CD14-positive monocyte (primary cell): Measurements from ENCODE around the gene LRP1B. TPM values are rescaled to one million over a fixed set of nuclear protein-coding genes. Genes with fewer than 3 reads are reported as not detected.

Source experiments
- DNase-seq, 3 donors: peaks; one replicate each; pipeline ENCODE4 v3.0.0-alpha.2; 2011 to 2022
- H2AFZ ChIP-seq: 2 replicates; pipeline ENCODE4 v1.6.0; 2012; ENCODE audit warnings: mild to moderate bottlenecking, low read depth, low read length, inconsistent platforms; ENCODE audit not compliant: insufficient read depth, poor library complexity, severe bottlenecking
- H3K27ac ChIP-seq, 2 donors: 1 replicate in 1 of 2; 2 replicates in 1 of 2; pipeline ENCODE4 v1.5.1; 2012 to 2013; ENCODE audit warnings: low read length in 2 of 2, control low read depth in 1 of 2, inconsistent platforms in 1 of 2, low read depth in 1 of 2, mild to moderate bottlenecking in 1 of 2
- H3K27me3 ChIP-seq, 2 donors: one replicate each; pipeline versions ENCODE4 v1.6.0 to v1.6.1; 2011 to 2013; ENCODE audit warnings: low read length in 2 of 2; ENCODE audit not compliant: control insufficient read depth in 2 of 2, insufficient read depth in 2 of 2
- H3K36me3 ChIP-seq, 2 donors: replicated peaks in 1 of 2; 1 replicate in 1 of 2; 2 replicates in 1 of 2; pipeline versions ENCODE4 v1.5.1 to v1.6.1; 2012 to 2013; ENCODE audit warnings: low read length in 2 of 2, control low read depth in 1 of 2, inconsistent platforms in 1 of 2, mild to moderate bottlenecking in 1 of 2; ENCODE audit not compliant: insufficient read depth in 2 of 2, control insufficient read depth in 1 of 2
- H3K4me1 ChIP-seq, 2 donors: 1 replicate in 1 of 2; 2 replicates in 1 of 2; pipeline versions ENCODE4 v1.5.1 to v1.6.1; 2012 to 2013; ENCODE audit warnings: low read length in 2 of 2, control low read depth in 1 of 2, inconsistent platforms in 1 of 2, mild to moderate bottlenecking in 1 of 2, moderate library complexity in 1 of 2; ENCODE audit not compliant: insufficient read depth in 2 of 2, control insufficient read depth in 1 of 2
- H3K4me2 ChIP-seq: replicated peaks from 2 replicates; pipeline ENCODE3; 2012; ENCODE audit warnings: low read length, moderate library complexity, mild to moderate bottlenecking; ENCODE audit not compliant: poor library complexity, severe bottlenecking; ENCODE audit errors: extremely low read depth
- H3K4me3 ChIP-seq, 3 experiments: fragments of 200-600 bp in 1 of 3; sonication (generic) in 1 of 3; replicated peaks in 1 of 3; 1 replicate in 2 of 3; 2 replicates in 1 of 3; pipeline ENCODE4 v1.5.1; 2011 to 2013; ENCODE audit warnings: low read length in 3 of 3, mild to moderate bottlenecking in 3 of 3, control low read depth in 2 of 3, low read depth in 2 of 3, inconsistent platforms in 1 of 3, moderate library complexity in 1 of 3
- H3K79me2 ChIP-seq: 2 replicates; pipeline ENCODE4 v1.6.0; 2012; ENCODE audit warnings: mild to moderate bottlenecking, control low read depth, inconsistent platforms, low read length, moderate library complexity; ENCODE audit not compliant: insufficient read depth
- H3K9ac ChIP-seq: 2 replicates; pipeline ENCODE4 v1.6.0; 2017; ENCODE audit warnings: low read length, mild to moderate bottlenecking; ENCODE audit not compliant: insufficient read depth, poor library complexity, severe bottlenecking
- H3K9me3 ChIP-seq, 2 donors: replicated peaks in 1 of 2; 1 replicate in 1 of 2; 2 replicates in 1 of 2; pipeline versions ENCODE4 v1.5.1 to v1.6.1; 2012 to 2013; ENCODE audit warnings: low read length in 2 of 2, control low read depth in 1 of 2; ENCODE audit not compliant: control insufficient read depth in 1 of 2, insufficient read depth in 1 of 2
- H4K20me1 ChIP-seq: 2 replicates; pipeline ENCODE4 v1.6.0; 2012; ENCODE audit warnings: mild to moderate bottlenecking, low read length, control low read depth, moderate library complexity; ENCODE audit not compliant: insufficient read depth
- H3K27ac Mint-ChIP-seq, 7 donors: one replicate each; pipeline ENCODE4 v1.8.0; 2020; ENCODE audit warnings: mild to moderate bottlenecking in 7 of 7, mixed read lengths in 7 of 7, moderate library complexity in 6 of 7, inconsistent platforms in 2 of 7
- H3K27me3 Mint-ChIP-seq, 3 donors: one replicate each; pipeline ENCODE4 v1.8.0; 2021 to 2022; ENCODE audit warnings: low read depth in 3 of 3, mild to moderate bottlenecking in 3 of 3, mixed read lengths in 3 of 3, moderate library complexity in 3 of 3, inconsistent platforms in 1 of 3
- H3K36me3 Mint-ChIP-seq, 2 donors: one replicate each; pipeline ENCODE4 v1.8.0; 2020; ENCODE audit warnings: mixed read lengths in 2 of 2, inconsistent platforms in 1 of 2, mild to moderate bottlenecking in 1 of 2
- H3K4me1 Mint-ChIP-seq: one replicate; pipeline ENCODE4 v1.8.0; 2020; ENCODE audit warnings: mild to moderate bottlenecking, mixed read lengths
- H3K4me3 Mint-ChIP-seq, 2 donors: one replicate each; pipeline ENCODE4 v1.8.0; 2020; ENCODE audit warnings: mild to moderate bottlenecking in 2 of 2, mixed read lengths in 2 of 2, moderate library complexity in 1 of 2
- H3K9me3 Mint-ChIP-seq, 7 donors: one replicate each; pipeline ENCODE4 v1.8.0; 2020 to 2022; ENCODE audit warnings: mixed read lengths in 7 of 7, mild to moderate bottlenecking in 6 of 7, moderate library complexity in 6 of 7, inconsistent platforms in 2 of 7
- WGBS: methylation state at CpG from one replicate; pipeline ENCODE4 v1.1.5; 2013; ENCODE audit warnings: missing lambda C conversion rate; ENCODE audit not compliant: insufficient coverage; 5-methylcytosine and 5-hydroxymethylcytosine counted together
- intact Hi-C, 2 donors: fragments of 100-400 bp; cut with micrococcal nuclease; formaldehyde crosslinking; loops; one replicate each; pipeline versions ENCODE4 v1.15.0 to v1.15.1; 2023
- polyA plus RNA-seq, 3 donors: library from polyadenylated mRNA; depleted of rRNA in 1 of 3; unstranded in 2 of 3; stranded (reverse) in 1 of 3; fragments of 300-500 nt in 2 of 3; fragments of >200 nt in 1 of 3; fragmentation: Illumina TruSeq in 2 of 3; gene quantifications; 1 replicate in 2 of 3; 2 replicates in 1 of 3; pipeline ENCODE4 v1.2.3, GENCODE V29; 2012 to 2021
- TF ChIP-seq, protein P1 (sequence below): fragments of 200-600 bp; IDR thresholded peaks from one replicate; pipeline ENCODE4 v1.8.0; 2022; ENCODE audit warnings: antibody characterized with exemption, mild to moderate bottlenecking

The LRP1B gene
- polyA plus RNA-seq, 3 donors: not detected

DNA sequence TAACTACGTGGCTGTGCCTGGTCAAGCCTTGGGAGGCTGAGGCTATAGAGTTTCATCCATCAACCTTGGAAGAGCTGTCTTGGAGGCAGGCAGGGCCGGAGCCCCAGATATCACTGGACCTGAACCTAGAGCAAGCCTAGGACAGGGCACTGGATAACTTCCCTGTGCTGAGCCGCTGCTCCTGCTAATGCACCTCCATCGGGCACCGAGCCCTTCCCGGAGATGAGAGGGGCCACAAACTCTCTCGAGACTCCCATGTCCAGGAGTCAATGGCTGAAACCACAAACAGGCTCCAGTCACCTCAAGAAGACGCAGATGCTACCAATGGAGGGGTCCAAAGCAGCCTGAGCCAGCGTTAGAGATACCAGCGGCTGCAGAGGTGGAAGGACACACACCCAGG lies 866.0 kb downstream of the LRP1B start:
- Mint-ChIP-seq H3K27me3 (no peaks in the 10 kb centered on the region), H3K36me3 (no peaks in the 10 kb centered on the region), H3K4me3 (no peak overlapping the region), H3K4me1 (no peaks in the 10 kb centered on the region), H3K27ac (no peak overlapping the region), H3K9me3 (peaks cover 0 to 16% (median 7%) of the 10 kb centered on the region in 7 donors)
- no peaks in the 10 kb centered on the region for H3K79me2 ChIP-seq
- H3K4me1 ChIP-seq: no peaks in the 10 kb centered on the region
- no peak overlapping the region for H3K4me2 ChIP-seq
- 95% methylated on average over 10 of the region's 10 CpGs for WGBS
- H3K36me3 ChIP-seq: no peaks in the 10 kb centered on the region
- H4K20me1 ChIP-seq: no peaks in the 10 kb centered on the region
- no peak for DNase-seq
- H3K4me3 ChIP-seq: no peak overlapping the region
- no peak overlapping the region for H2AFZ ChIP-seq
- H3K9ac ChIP-seq: no peak overlapping the region
- H3K27me3 ChIP-seq: no peaks in the 10 kb centered on the region
- TF ChIP-seq, protein P1, sequence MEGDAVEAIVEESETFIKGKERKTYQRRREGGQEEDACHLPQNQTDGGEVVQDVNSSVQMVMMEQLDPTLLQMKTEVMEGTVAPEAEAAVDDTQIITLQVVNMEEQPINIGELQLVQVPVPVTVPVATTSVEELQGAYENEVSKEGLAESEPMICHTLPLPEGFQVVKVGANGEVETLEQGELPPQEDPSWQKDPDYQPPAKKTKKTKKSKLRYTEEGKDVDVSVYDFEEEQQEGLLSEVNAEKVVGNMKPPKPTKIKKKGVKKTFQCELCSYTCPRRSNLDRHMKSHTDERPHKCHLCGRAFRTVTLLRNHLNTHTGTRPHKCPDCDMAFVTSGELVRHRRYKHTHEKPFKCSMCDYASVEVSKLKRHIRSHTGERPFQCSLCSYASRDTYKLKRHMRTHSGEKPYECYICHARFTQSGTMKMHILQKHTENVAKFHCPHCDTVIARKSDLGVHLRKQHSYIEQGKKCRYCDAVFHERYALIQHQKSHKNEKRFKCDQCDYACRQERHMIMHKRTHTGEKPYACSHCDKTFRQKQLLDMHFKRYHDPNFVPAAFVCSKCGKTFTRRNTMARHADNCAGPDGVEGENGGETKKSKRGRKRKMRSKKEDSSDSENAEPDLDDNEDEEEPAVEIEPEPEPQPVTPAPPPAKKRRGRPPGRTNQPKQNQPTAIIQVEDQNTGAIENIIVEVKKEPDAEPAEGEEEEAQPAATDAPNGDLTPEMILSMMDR: no peak
- H3K9me3 ChIP-seq: peaks cover 15 to 17% of the 10 kb centered on the region in 2 donors
- H3K27ac ChIP-seq: no peak overlapping the region
- intact Hi-C loops: no loop called here

DNA sequence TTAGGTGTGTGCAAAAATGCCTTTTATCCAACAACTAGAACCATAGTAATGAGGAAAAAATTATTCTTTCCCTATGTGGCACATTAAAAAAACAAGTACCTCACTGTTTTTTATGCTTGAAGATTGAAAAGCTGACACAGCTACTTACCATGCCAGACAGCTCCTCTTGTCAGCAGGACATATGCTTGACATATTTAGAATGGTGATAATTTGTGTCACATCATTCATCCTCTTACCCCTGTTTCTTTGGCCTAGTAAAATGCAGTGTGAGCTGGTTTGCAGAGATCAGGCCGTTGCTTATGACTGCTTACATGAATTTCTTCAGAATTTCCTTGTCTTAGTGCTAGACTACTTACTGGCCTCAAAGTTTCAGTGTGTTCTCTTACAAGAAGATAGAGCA lies 869.9 kb downstream of the LRP1B start:
- Histone ChIP-seq H3K27me3 (no peaks in the 10 kb centered on the region), H3K4me2 (no peak overlapping the region), H3K9ac (no peak overlapping the region), H3K36me3 (no peaks in the 10 kb centered on the region), H2AFZ (no peak overlapping the region), H3K9me3 (peaks cover 12% of the 10 kb centered on the region in 2 donors), H3K27ac (no peak overlapping the region), H3K4me3 (no peak overlapping the region), H3K4me1 (no peaks in the 10 kb centered on the region), H4K20me1 (no peaks in the 10 kb centered on the region), H3K79me2 (no peaks in the 10 kb centered on the region)
- no CpG with 5 or more reads among the region's 1 CpG for WGBS
- Mint-ChIP-seq H3K9me3 (peaks cover 0 to 10% (median 7%) of the 10 kb centered on the region in 7 donors), H3K4me3 (no peak overlapping the region), H3K36me3 (no peaks in the 10 kb centered on the region), H3K27me3 (no peaks in the 10 kb centered on the region), H3K27ac (no peak overlapping the region), H3K4me1 (no peaks in the 10 kb centered on the region)
- TF ChIP-seq, protein P1: no peak
- intact Hi-C loops: no loop called here
- no peak for DNase-seq
